Immature natural killer cell (primary cell): ENCODE data around the gene UPK1B. TPM values are rescaled to one million over a fixed set of nuclear protein-coding genes. Genes with fewer than 3 reads are reported as not detected.
A peak's percentile ranks its signal among the peaks of the same experiment; 100 is the strongest.
"Not testable (repeated sequence)": the region's sequence is repeated elsewhere in the genome, so short reads cannot be mapped to it uniquely, and the experiment has no call there.

Experiments used
- DNase-seq, 3 donors: peaks; one replicate each; pipeline ENCODE4 v3.0.0; 2022; ENCODE audit warnings: mixed read lengths in 1 of 3
- H3K27ac Mint-ChIP-seq, 6 donors: one replicate each; pipeline ENCODE4 v1.8.0; 2020; ENCODE audit warnings: mixed read lengths in 6 of 6, mild to moderate bottlenecking in 5 of 6, inconsistent platforms in 4 of 6, moderate library complexity in 3 of 6
- H3K27me3 Mint-ChIP-seq, 3 donors: one replicate each; pipeline ENCODE4 v1.8.0; 2020 to 2021; ENCODE audit warnings: low read depth in 3 of 3, mild to moderate bottlenecking in 3 of 3, mixed read lengths in 3 of 3, moderate library complexity in 3 of 3, inconsistent platforms in 1 of 3
- H3K36me3 Mint-ChIP-seq, 3 donors: one replicate each; pipeline ENCODE4 v1.8.0; 2020; ENCODE audit warnings: mixed read lengths in 3 of 3, inconsistent platforms in 2 of 3, mild to moderate bottlenecking in 2 of 3
- H3K4me1 Mint-ChIP-seq, 2 donors: one replicate each; pipeline ENCODE4 v1.8.0; 2020; ENCODE audit warnings: inconsistent platforms in 2 of 2, mild to moderate bottlenecking in 2 of 2, mixed read lengths in 2 of 2, moderate library complexity in 1 of 2
- H3K4me3 Mint-ChIP-seq, 5 donors: one replicate each; pipeline ENCODE4 v1.8.0; 2020; ENCODE audit warnings: mild to moderate bottlenecking in 5 of 5, mixed read lengths in 5 of 5, inconsistent platforms in 3 of 5, moderate library complexity in 3 of 5
- H3K9me3 Mint-ChIP-seq, 6 donors: one replicate each; pipeline ENCODE4 v1.8.0; 2020; ENCODE audit warnings: mild to moderate bottlenecking in 6 of 6, mixed read lengths in 6 of 6, inconsistent platforms in 4 of 6, moderate library complexity in 3 of 6
- polyA plus RNA-seq, 3 donors: library from polyadenylated mRNA; unstranded; fragments of 300-500 nt; fragmentation: Illumina TruSeq; gene quantifications; one replicate each; pipeline ENCODE4 v1.2.3, GENCODE V29; 2021

Gene UPK1B
- polyA plus RNA-seq, 3 donors from 2014 or later = not detected

DNA sequence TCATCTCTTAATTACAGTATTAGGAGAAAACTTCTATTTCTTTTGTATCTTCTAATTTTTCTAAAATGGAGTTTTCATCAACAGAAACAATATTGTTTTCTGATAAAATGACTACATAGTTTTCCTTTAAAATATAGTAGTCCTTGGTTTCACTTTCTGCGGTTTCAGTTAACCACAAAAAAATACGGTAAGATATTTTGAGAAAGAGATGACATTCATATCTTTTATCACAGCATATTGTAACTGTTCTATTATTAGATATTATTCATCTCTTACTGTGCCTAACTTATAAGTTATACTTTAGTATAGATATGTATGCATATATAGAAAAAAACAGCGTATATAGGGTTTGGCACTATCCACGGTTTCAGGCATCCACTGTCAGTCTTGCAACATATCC is 65.0 kb downstream of the UPK1B start:
- H3K27ac Mint-ChIP-seq = peak overlapping the region; percentile 55 to 98 (median 84)
- peaks cover 0 to 2% (median 0%) of the 10 kb centered on the region in 6 donors for H3K9me3 Mint-ChIP-seq
- peaks cover 0 to 19% (median 14%) of the 10 kb centered on the region in 3 donors for H3K36me3 Mint-ChIP-seq
- H3K4me3 Mint-ChIP-seq = peak overlapping the region; percentile 51 to 96 (median 87)
- DNase-seq = no peak
- peaks cover 0 to 10% (median 0%) of the 10 kb centered on the region in 3 donors for H3K27me3 Mint-ChIP-seq
- peaks cover 67 to 75% of the 10 kb centered on the region in 2 donors for H3K4me1 Mint-ChIP-seq

DNA sequence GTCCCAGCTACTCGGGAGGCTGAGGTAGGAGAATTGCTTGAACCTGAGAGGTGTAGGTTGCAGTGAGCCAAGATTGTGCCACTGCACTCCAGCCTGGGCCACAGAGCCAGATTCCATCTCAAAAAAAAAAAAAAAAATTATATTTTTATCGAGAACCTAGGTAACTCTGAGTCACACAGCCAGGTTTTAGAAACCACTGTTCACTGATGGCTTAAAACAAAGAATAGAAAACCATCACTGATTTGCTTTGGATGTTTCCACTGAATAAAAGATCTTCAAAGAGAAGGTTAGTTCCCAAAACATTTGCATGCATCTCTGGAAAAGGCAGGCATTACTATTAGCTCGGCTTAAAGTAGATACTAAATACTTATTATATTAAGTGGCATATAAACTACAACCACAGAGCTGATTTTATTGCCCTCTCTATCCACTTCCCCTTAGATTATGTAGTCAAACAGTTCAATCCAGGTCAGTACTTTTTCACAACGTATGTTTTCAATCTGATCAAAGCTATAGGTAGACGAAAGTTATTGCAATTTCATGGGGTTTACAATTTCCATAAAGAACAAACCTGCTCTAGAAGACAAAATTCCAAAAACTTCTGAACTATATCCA is 65.9 kb downstream of the UPK1B start:
- Mint-ChIP-seq H3K36me3 (peaks cover 0 to 17% (median 14%) of the 10 kb centered on the region in 3 donors), H3K27ac (peak overlapping the region; percentile 71 to 98 (median 90)), H3K9me3 (peaks cover 0 to 2% (median 0%) of the 10 kb centered on the region in 6 donors), H3K4me3 (peak overlapping the region; percentile 87 to 96 (median 92)), H3K27me3 (peaks cover 0 to 10% (median 0%) of the 10 kb centered on the region in 3 donors), H3K4me1 (peaks cover 60 to 69% of the 10 kb centered on the region in 2 donors)
- DNase-seq = no peak

DNA sequence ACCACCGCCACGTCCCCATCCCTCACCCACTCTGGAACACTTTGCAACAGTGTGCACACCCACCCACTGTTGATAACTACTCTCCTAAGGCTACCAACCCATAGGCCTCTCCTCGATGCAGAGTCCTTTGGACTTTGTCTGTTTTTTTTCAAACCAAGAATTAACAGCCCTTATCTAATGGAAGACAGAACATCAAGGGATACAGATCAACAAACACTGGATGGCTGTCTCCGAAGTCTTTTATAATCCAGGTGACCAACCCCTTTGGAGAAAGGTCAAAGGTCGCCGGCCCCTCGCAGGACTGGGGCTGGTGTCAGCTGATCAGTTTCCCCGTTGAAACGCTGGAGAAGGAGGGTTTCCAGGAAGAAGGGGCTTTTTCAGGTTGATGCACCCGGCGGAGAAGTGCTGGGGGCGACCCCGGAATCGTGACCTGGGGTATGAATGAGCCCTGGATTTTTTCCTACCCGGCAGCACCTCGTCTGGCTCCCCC is 66.7 kb downstream of the UPK1B start:
- Mint-ChIP-seq H3K4me3 (peak overlapping the region; percentile 87 to 96 (median 92)), H3K27ac (peak overlapping the region; percentile 71 to 98 (median 90)), H3K4me1 (peaks cover 52 to 61% of the 10 kb centered on the region in 2 donors), H3K9me3 (peaks cover 0 to 2% (median 0%) of the 10 kb centered on the region in 6 donors), H3K27me3 (peaks cover 0 to 10% (median 0%) of the 10 kb centered on the region in 3 donors), H3K36me3 (peaks cover 0 to 9% (median 6%) of the 10 kb centered on the region in 3 donors)
- DNase-seq = peak in 1 of 3 donors; percentile 22

DNA sequence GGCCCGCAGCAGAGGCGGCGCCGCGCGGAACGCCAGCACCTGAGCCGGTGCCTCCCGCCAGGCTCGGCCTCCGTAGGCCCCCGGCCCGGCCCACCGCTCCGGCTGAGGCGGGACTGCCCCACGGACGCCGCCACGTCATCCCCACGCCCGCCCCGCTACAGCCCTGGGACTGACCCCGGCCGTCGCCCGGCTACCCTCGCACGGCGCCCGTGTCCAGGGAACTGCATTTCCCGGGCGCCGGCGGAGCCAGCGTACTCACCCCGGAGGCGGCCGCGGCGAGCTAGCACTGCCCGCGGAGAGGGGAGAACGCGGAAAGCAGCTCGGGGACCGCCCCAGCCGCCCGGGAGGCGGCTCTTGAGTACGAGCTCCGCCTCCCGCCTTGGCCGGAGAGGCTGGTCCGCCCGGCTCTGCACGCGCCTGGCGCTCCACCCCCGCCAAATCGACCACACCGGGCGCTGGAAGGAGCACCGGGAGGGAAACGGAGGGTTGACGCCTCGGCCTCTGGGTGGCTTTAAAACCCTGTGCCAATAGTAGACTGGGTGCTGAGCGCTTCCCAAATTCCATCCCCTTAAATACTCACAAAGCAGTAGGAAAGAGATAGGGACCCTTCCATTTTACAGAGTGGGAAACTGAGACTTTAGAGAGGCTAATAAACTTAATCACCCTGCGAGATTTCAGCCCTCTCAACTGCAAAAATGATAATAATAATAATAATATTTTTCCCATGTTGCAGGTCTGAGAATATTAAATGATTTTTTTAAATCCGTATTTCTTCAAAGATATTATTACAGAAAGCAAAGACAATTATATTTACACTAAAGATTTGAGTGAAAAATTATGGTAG is 67.4 kb downstream of the UPK1B start, which contains the start of gene B4GALT4:
Gene B4GALT4 (minus strand): TSS at position 288 of the 844 bp plus-strand sequence. CDS start 10,779 bp downstream, outside the sequence.
- H3K4me1 Mint-ChIP-seq = peaks cover 45 to 54% of the 10 kb centered on the region in 2 donors
- H3K36me3 Mint-ChIP-seq = peaks cover 0 to 3% (median 3%) of the 10 kb centered on the region in 3 donors
- H3K9me3 Mint-ChIP-seq = peaks cover 0 to 2% (median 0%) of the 10 kb centered on the region in 6 donors
- peak; percentile 79 to 81 (median 81) for DNase-seq
- H3K4me3 Mint-ChIP-seq = peak within 1 kb of the TSS; percentile 87 to 96 (median 92)
- peak within 1 kb of the TSS; percentile 82 to 98 (median 90) for H3K27ac Mint-ChIP-seq
- peaks cover 0 to 10% (median 0%) of the 10 kb centered on the region in 3 donors for H3K27me3 Mint-ChIP-seq

DNA sequence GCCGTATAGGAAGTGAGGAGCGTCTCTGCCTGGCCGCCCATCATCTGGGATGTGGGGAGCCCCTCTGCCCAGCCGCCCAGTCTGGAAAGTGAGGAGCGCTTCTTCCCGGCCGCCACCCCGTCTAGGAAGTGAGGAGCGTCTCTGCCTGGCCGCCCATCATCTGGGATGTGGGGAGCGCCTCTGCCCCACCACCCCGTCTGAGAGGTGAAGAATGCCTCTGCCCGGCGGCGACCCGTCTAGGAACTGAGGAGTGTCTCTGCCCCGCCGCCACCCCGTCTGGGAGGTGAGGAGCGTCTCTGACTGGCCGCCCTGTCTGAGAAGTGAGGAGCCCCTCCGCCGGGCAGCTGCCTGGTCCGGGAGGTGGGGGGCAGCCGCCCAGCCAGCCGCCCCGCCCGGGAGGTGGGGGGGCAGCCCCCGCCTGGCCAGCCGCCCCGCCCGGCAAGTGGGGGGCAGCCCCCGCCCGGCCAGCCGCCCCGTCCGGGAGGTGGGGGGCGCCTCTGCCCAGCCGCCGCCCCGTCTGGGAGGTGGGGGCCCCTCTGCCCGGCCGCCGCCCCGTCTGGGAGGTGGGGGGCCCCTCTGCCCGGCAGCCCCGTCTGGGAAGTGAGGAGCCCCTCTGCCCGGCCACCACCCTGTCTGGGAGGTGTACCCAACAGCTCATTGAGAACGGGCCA is 69.1 kb downstream of the UPK1B start:
- H3K4me3 Mint-ChIP-seq, H3K36me3 Mint-ChIP-seq, H3K27me3 Mint-ChIP-seq, H3K27ac Mint-ChIP-seq, H3K9me3 Mint-ChIP-seq, DNase-seq: not testable (repeated sequence)
- H3K4me1 Mint-ChIP-seq = peaks cover 28 to 37% of the 10 kb centered on the region in 2 donors

DNA sequence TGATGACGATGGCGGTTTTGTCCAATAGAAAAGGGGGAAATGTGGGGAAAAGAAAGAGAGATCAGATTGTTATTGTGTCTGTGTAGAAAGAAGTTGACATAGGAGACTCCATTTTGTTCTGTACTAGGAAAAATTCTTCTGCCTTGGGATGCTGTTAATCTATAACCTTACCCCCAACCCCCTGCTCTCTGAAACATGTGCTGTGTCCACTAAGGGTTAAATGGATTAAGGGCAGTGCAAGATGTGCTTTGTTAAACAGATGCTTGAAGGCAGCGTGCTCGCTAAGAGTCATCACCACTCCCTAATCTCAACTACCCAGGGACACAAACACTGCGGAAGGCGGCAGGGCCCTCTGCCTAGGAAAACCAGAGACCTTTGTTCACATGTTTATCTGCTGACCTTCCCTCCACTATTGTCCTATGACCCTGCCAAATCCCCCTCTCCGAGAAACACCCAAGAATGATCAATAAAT is 69.7 kb downstream of the UPK1B start:
- not testable (repeated sequence) for H3K36me3 Mint-ChIP-seq, DNase-seq, H3K27ac Mint-ChIP-seq, H3K27me3 Mint-ChIP-seq, H3K4me3 Mint-ChIP-seq
- Mint-ChIP-seq H3K4me1 (peaks cover 25 to 31% of the 10 kb centered on the region in 2 donors), H3K9me3 (peaks cover 6 to 11% (median 9%) of the 10 kb centered on the region in 6 donors)

DNA sequence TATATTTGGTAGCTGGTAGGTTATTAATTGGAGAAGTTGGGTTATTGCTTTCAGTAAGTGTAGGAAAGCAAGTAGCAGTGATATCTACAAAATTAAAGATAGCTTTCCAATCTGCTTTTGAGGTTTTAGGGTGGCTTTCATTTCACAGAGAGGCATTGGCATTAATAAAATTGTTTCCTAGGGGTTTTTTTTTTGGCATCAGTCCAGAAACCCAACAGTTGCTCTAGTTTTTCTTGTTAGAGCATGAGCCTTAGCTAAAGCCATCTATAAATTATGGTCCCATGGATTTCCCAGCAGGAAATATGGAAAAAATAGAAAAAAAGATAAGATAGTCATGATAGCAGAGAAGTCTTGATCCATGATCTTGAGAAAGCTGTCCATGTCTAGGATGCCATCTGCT is 70.3 kb downstream of the UPK1B start:
- Mint-ChIP-seq H3K27me3 (peaks cover 0 to 5% (median 2%) of the 10 kb centered on the region in 3 donors), H3K36me3 (peaks cover 4 to 8% (median 5%) of the 10 kb centered on the region in 3 donors), H3K9me3 (peaks cover 6 to 11% (median 9%) of the 10 kb centered on the region in 6 donors), H3K27ac (no peak overlapping the region), H3K4me3 (no peak overlapping the region), H3K4me1 (peaks cover 19 to 25% of the 10 kb centered on the region in 2 donors)
- DNase-seq = no peak

DNA sequence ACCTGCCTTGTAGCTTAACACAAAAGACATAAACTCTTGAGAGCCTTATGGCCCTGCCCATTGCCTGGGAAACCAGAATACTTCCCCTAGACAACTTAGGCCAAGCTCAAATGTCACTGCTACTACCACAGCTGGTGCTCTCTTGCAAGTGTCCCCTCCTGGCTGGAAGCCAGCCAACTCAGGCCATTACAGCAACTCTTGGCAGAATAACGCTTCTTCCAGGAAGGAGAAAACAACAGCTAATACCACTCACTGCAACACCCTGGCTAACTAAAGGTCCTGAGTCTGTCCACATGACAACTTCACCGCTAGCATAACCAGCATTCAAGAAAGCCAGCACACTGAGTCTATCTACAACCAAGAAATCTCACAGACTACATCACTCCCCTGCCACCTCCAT is 72.4 kb downstream of the UPK1B start:
- Mint-ChIP-seq H3K36me3 (peaks cover 4 to 8% (median 5%) of the 10 kb centered on the region in 3 donors), H3K27ac (no peak overlapping the region), H3K4me1 (peaks cover 7 to 10% of the 10 kb centered on the region in 2 donors), H3K9me3 (peaks cover 6 to 11% (median 9%) of the 10 kb centered on the region in 6 donors), H3K4me3 (no peak overlapping the region), H3K27me3 (peaks cover 0 to 2% (median 0%) of the 10 kb centered on the region in 3 donors)
- no peak for DNase-seq

Other genes starting within 250 kb of the UPK1B start
- not detected for gene IGSF11, start 138.8 kb upstream of the UPK1B start, polyA plus RNA-seq
- gene TEX55, start 27.4 kb upstream of the UPK1B start, polyA plus RNA-seq = not detected
- 10 to 100 TPM; 24.0 to 29.0 (median 24.3) TPM for gene B4GALT4, start 67.3 kb downstream of the UPK1B start, polyA plus RNA-seq
- 1 to 10 TPM; 1.1 to 4.9 (median 2.8) TPM for gene ARHGAP31, start 120.8 kb downstream of the UPK1B start, polyA plus RNA-seq